ENCODE results near the gene RRP36.

GRCh38 chr6:43016943-43017334 lies 4.5 kb upstream of the RRP36 start:
- TF ChIP-seq CTCF (IDR thresholded peaks at IDR 0.05; ENCODE audit: insufficient read depth, low read length, poor library complexity, severe bottlenecking) (no peak), EZH2phosphoT487 (conservative IDR thresholded peaks at IDR 0.05; ENCODE audit: low read length) (no peak)
